HG03196 (cell line): ENCODE data around the gene NEDD8.

Experiments
- ATAC-seq: cut with Tn5 transposase; IDR thresholded peaks from one replicate; pipeline ENCODE4 v1.9.1; 2021; ENCODE audit not compliant: unreplicated experiment

NEDD8 gene

DNA sequence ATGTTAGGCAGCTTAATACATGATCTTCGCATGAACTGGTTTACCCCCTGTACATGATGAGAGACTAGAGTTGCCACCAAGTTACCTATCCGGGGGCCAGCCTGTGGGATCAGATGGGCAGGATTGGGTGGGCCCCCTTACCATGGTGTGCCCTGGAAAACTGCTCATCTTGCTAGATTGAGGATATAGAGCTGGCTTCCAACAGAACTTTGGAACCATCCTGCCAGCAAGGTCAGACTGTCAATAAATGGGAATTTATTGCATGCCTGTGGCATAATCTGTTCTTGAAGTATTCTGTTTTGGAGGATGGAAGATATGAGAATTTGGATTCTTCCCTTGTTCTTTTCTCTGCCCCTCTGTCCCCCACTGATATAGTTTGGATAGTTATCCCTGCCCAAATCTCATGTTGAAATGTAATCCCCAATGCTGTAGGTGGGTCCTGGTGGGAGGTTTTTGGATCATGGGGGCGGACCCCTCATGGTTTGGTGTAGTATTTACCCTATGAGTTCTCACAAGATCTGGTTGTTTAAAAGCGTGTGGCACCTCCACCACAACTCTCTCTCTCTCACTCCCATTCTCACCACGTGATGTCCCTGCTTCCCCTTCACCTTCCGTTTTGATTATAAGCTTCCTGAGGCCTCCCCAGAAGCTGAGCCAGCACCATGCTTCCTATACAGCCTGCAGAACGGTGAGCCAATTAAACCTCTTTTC, 33.2 kb downstream of the NEDD8 start:
- ATAC-seq = no peak

GRCh38 chr14:24197056-24197450, 35.1 kb downstream of the NEDD8 start:
- ATAC-seq = no peak

- ATAC-seq = peak; percentile 25
These were observed 35.8 kb downstream of the NEDD8 start for GRCh38 chr14:24196071-24197055.

DNA sequence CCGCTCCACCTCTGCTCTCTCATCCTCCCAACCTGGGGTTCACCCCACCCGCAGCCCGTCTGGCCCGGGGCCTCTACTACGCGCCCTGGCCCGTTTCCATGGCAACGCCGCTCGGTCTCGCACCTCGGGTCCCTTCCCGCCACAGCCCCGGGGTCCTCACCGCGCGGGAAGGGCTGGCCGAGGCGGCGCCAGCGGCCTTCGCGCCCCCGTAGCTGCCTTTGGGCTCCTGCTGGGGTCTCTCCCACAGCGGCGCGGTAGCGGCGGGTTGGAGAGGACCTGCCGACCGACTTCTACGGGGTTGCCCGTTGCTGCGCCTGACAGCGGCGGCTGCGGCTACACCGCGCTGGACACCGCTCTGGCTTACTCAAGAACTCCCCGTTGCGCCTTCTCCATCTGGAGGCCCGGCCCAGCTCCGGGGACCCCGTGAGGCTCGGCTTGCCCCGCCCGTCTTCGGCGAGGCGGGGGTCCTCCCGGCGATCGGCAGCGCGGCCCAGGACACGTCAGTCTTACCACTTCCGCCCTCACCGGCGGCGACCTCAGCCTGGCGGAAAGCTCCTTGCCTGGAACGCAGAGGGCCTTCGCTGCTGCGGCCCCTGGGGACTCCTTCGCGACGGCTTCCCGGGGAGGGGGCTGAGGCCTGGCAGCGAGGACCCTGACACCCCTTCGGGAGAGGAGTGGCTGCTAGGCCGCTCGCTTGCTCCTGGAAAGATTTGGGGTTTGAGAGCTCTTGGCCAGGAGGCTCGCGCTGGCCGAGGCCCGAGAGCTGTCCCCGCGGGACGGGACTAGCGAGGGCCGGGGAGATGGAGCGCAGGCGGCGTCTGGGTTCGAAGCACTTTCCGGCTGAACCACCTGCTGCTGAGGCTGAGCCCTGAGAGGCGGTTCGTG, 36.7 kb downstream of the NEDD8 start, which contains the start of gene TM9SF1:
Gene TM9SF1, minus strand, starts transcription at position 256 of the 885 bp plus-strand sequence. CDS start 422 bp downstream, outside the sequence.
- peak; percentile 83 for ATAC-seq

DNA sequence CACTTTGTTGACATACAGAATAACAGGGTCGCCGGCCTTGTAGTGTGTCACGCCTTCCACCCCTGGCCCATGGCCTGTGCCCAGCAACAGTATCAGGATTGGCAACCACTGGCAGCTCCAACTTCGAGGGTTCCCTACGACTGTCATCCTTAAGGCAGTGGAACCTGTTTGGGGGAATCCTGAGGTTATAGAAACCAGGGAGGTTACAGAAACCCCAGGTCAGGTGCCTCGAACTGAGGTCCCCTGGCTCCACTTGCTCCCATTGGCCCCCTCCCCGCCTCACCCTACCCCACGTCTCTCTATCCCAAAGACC, 37.3 kb downstream of the NEDD8 start:
- ATAC-seq = no peak

DNA sequence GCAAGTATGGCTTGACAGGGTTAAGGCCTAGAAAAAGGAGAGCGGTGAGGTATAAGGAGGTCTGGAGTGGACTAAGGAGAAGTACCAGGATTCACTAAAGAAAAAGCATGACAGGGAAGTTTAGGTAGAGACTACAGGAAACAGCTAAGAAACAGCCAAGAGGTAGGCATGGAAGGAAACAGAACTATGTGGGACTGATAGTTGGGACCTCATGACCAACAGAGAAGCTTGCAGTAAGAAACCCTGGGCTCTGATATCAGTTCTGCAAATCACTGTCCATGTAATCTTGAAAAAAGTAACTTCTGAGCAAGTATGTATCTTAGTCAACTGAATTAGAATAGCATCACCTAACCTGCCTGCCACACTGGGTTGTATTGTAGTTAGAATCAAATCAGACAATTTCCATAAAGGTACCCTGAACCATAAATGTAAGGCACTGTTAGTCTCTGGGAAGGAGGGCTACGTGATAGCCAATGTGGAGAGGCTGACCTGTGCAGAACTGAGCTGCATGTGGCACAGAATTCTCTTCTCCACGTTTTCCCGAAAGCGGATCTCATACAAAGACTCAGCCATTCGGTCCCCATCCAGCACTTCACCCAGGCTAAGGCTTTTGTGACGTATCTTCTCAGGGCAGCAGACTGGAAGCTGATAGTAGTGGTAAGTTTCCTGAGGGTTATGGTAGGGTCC, 37.8 kb downstream of the NEDD8 start:
- no peak for ATAC-seq

DNA sequence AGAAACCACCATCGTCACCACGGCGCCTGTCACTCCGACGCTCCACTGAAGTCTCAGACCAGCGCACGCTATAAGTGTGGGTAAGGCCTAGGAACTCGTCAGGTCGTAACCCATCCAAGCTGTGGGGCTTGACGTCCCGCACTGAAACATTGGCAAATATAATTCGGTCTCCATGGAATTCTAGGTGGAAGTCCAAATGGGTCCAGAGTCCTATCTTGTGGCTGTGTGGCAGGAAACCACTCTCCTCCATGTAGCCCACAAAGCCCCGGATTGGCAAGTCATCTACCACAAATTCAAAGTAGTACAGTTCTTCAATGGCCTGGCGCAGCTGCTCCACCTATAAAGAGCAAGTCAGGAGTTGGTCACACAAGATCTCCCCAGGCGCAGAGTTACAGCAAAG, 39.2 kb downstream of the NEDD8 start:
- no peak for ATAC-seq

DNA sequence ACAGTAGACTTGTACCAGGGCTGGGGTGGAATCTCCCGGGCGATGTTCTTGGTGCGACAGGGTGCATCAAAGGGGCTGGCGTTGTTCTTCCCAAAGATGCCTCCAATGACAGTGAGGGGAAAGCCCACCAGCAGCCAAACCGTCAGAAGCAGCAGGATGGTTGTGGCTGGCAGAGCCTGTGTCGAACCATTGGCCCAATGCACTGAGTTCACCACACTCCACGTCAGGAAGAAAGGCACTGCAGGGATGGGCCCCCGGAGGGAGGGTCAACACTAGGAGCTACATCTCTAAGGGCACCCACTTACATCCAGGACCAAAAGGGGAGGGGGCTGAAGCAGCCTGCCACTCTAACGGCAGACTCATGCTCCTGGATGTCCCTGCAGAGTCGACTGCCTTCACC, 41.8 kb downstream of the NEDD8 start:
- no peak for ATAC-seq

GRCh38 chr14:24189460-24189859, 42.7 kb downstream of the NEDD8 start:
- no peak for ATAC-seq

DNA sequence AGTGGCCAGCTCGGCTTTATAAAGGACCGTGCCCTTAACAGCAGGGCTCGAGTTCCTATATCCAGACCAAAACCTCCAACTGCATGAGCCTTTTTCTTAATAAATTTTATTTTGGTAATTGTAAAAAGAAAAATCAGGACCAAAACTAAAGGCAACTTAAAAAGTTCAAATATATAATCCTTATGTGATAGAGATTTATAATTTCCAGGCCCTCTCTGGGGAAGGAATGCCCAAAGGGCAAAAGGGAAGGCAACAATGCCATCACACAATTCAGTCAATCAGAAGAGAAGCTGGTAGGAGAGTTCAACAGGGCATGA, 43.1 kb downstream of the NEDD8 start:
- ATAC-seq = no peak

- peak; percentile 84 for ATAC-seq
These were observed 43.7 kb downstream of the NEDD8 start, which contains the start of gene IPO4 for GRCh38 chr14:24188251-24189058. TSS of gene IPO4 (minus strand) at chr14:24188816. CDS start at chr14:24188787, 29 bp downstream.

- ATAC-seq = no peak
These were observed 44.6 kb downstream of the NEDD8 start for GRCh38 chr14:24187539-24187915.

DNA sequence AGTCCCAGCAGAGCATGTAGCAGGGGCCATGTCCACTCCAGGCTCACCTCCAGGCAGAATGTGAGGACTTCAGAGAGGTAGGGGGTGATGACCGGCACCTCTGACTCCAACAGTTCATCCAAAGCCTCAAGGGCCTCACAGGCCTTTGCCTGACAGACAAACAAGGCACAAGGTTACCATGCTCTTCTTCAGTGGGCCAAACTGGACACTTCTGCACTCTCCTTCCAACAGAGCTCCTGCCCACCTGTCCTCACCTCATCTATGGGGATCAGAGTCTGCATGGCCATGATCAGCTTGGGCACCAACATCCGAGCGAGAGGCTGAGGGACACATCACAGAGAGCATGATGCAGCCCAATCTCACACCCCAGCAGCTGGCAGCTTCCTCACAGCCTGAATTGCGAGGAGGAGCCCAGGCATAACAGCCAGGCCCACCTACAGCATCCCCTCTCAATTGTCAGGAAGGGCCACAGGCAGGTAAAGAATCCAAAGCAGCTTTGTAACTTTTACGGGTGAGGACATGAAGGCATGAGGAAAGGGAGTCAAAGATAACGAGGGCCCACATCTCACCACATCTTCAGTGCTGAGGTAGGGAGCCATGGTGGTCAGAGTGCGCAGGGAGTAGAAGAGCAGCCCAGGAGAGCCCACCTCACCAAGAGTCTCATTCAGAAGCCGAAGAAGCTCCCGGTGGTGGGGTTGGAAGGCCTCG, 45.2 kb downstream of the NEDD8 start:
- ATAC-seq = no peak

DNA sequence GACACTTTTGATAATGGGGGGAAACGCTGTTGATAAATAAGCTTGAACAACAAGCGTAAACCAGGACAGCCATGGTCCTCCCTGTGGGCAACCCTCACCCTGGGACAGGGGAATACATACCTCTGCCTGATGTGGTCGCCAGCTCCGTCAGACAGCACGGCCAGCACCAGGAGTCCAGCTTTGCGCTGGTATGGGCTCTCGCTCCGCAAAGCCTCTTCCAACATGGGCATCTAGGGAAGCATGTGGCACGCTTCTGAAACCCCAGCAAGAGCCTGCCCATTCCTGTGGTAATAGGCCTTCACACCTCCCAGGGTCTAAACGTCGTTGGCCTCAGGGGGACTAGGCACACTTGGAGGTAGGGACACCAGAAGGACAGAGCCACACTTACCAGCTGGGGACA, 46.4 kb downstream of the NEDD8 start:
- ATAC-seq = no peak

- ATAC-seq = no peak
These were observed 47.1 kb downstream of the NEDD8 start for GRCh38 chr14:24185026-24185425.

- no peak for ATAC-seq
These were observed 47.8 kb downstream of the NEDD8 start for GRCh38 chr14:24184104-24184970.

DNA sequence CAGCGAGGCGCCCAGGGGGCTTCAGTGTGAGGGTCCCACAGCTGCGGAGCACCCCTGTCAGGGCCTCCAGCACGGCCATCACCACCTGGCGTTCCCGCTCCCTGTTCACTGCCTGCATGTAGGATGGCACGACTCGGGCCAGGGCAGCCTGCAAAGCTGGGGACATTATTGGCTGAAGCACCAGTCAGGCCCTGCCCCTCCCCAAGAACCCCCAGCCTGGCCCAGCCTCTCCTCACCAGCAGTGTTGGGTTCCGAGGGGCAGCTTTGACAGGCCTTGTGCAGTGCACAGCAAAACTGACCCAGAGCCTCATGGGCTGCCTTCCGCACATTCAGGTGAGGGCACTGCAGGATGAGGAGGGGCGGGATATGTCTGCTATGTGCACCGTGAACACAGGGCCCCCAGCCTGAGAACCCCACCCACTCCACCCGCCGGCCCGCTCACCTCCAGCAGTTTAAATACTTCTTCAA, 49.1 kb downstream of the NEDD8 start:
- no peak for ATAC-seq
